ENCODE measurements around the gene FAR2. TPM values are rescaled to one million over a fixed set of nuclear protein-coding genes. Genes with fewer than 3 reads are reported as not detected.

Gene FAR2
- total RNA-seq, 2 experiments from 2014 or later, result 0.53 to 1.6 TPM

GRCh38 chr12:29116414-29116813 lies 32.7 kb upstream of the FAR2 start:
- Histone ChIP-seq H3K4me1 (ENCODE audit: insufficient read depth, low read length) (no peaks in the 10 kb centered on the region), H3K36me3 (ENCODE audit: insufficient read depth, low read length) (no peaks in the 10 kb centered on the region), H3K4me3 (ENCODE audit: low read length) (no peak overlapping the region), H3K27me3 (ENCODE audit: control insufficient read depth in 1 of 2, insufficient read depth in 2 of 2, low read length in 2 of 2) (no peaks in the 10 kb centered on the region), H3K27ac (ENCODE audit: low read depth in 1 of 2, low read length in 2 of 2) (no peak overlapping the region), H3K9me3 (ENCODE audit: control insufficient read depth in 1 of 2, insufficient read depth in 1 of 2, low read length in 2 of 2) (peaks cover 0 to 7% of the 10 kb centered on the region in 2 experiments)
- TF ChIP-seq CTCF (IDR thresholded peaks at IDR 0.05), result no peak
- intact Hi-C loops (cut with DNase I, micrococcal nuclease), result no loop called here
- peaks cover 15% of the 10 kb centered on the region for H3K27me3 Mint-ChIP-seq
- ATAC-seq (ENCODE audit: poor library complexity) (no peak), DNase-seq (no peak)
- ChIA-PET POLR2A (no interaction called here), CTCF (no interaction called here)
- peaks cover 3% of the 10 kb centered on the region for H3K9me3 Mint-ChIP-seq
- H3K36me3 Mint-ChIP-seq (ENCODE audit: low read depth), result no peaks in the 10 kb centered on the region
- H3K4me1 Mint-ChIP-seq (ENCODE audit: low read depth), result no peaks in the 10 kb centered on the region
- H3K4me3 Mint-ChIP-seq, result no peak overlapping the region
- H3K27ac Mint-ChIP-seq, result no peak overlapping the region

- Mint-ChIP-seq H3K4me1 (ENCODE audit: low read depth) (no peaks in the 10 kb centered on the region), H3K4me3 (no peak overlapping the region), H3K27ac (no peak overlapping the region), H3K36me3 (ENCODE audit: low read depth) (no peaks in the 10 kb centered on the region), H3K27me3 (no peaks in the 10 kb centered on the region), H3K9me3 (no peaks in the 10 kb centered on the region)
- Histone ChIP-seq H3K27me3 (ENCODE audit: control insufficient read depth in 1 of 2, insufficient read depth in 2 of 2, low read length in 2 of 2) (no peaks in the 10 kb centered on the region), H3K4me1 (ENCODE audit: insufficient read depth, low read length) (no peaks in the 10 kb centered on the region), H3K27ac (ENCODE audit: low read depth in 1 of 2, low read length in 2 of 2) (no peak overlapping the region), H3K36me3 (ENCODE audit: insufficient read depth, low read length) (no peaks in the 10 kb centered on the region), H3K4me3 (ENCODE audit: low read length) (no peak overlapping the region), H3K9me3 (ENCODE audit: control insufficient read depth in 1 of 2, insufficient read depth in 1 of 2, low read length in 2 of 2) (no peaks in the 10 kb centered on the region)
- ATAC-seq (ENCODE audit: poor library complexity) (no peak), DNase-seq (no peak)
- TF ChIP-seq CTCF (IDR thresholded peaks at IDR 0.05), result no peak
- CTCF ChIA-PET, result no interaction called here
- POLR2A ChIA-PET, result no interaction called here
- intact Hi-C loops (cut with DNase I, micrococcal nuclease), result no loop called here
Observed at GRCh38 chr12:29131539-29131938, 17.5 kb upstream of the FAR2 start.

- Histone ChIP-seq H3K4me3 (ENCODE audit: low read length) (no peak overlapping the region), H3K9me3 (ENCODE audit: control insufficient read depth in 1 of 2, insufficient read depth in 1 of 2, low read length in 2 of 2) (no peaks in the 10 kb centered on the region), H3K36me3 (ENCODE audit: insufficient read depth, low read length) (no peaks in the 10 kb centered on the region), H3K27me3 (ENCODE audit: control insufficient read depth in 1 of 2, insufficient read depth in 2 of 2, low read length in 2 of 2) (no peaks in the 10 kb centered on the region), H3K27ac (ENCODE audit: low read depth in 1 of 2, low read length in 2 of 2) (no peak overlapping the region), H3K4me1 (ENCODE audit: insufficient read depth, low read length) (no peaks in the 10 kb centered on the region)
- Mint-ChIP-seq H3K27me3 (no peaks in the 10 kb centered on the region), H3K27ac (no peak overlapping the region), H3K9me3 (no peaks in the 10 kb centered on the region), H3K4me1 (ENCODE audit: low read depth) (no peaks in the 10 kb centered on the region), H3K36me3 (ENCODE audit: low read depth) (no peaks in the 10 kb centered on the region), H3K4me3 (no peak overlapping the region)
- DNase-seq, result no peak
- CTCF ChIA-PET, result no interaction called here
- ATAC-seq (ENCODE audit: poor library complexity), result no peak
- POLR2A ChIA-PET, result no interaction called here
- intact Hi-C loops (cut with DNase I, micrococcal nuclease), result no loop called here
- TF ChIP-seq CTCF (IDR thresholded peaks at IDR 0.05), result no peak
Observed at GRCh38 chr12:29132316-29132715, 16.8 kb upstream of the FAR2 start.

All from CD4-positive, alpha-beta T cell (primary cell).